PFSK-1 (cell line): ENCODE measurements around the gene SPECC1.

Source experiments
- FOXP2 ChIP-seq: optimal IDR thresholded peaks from 2 replicates; pipeline ENCODE3; 2011; ENCODE audit warnings: borderline replicate concordance, control low read depth, inconsistent platforms; ENCODE audit not compliant: insufficient read depth; ENCODE audit errors: extremely low read length, extremely low read depth
- POLR2AphosphoS5 ChIP-seq: IDR thresholded peaks from 2 replicates; pipeline ENCODE4 v1.6.1; 2012; ENCODE audit warnings: low read depth, mild to moderate bottlenecking, control low read depth, low read length, moderate library complexity
- TAF1 ChIP-seq: IDR thresholded peaks from 2 replicates; pipeline ENCODE4 v1.6.1; 2012; ENCODE audit warnings: low read length, control low read depth, borderline replicate concordance; ENCODE audit not compliant: insufficient read depth
- TF ChIP-seq, protein P1 (sequence below), 2 experiments: IDR thresholded peaks; 2 replicates each; pipeline versions ENCODE4 v1.6.1 to v1.8.0; 2011 to 2012; ENCODE audit warnings: low read depth in 2 of 2, low read length in 2 of 2, control low read depth in 1 of 2, inconsistent platforms in 1 of 2, mild to moderate bottlenecking in 1 of 2, moderate library complexity in 1 of 2; ENCODE audit not compliant: insufficient read depth in 1 of 2

DNA sequence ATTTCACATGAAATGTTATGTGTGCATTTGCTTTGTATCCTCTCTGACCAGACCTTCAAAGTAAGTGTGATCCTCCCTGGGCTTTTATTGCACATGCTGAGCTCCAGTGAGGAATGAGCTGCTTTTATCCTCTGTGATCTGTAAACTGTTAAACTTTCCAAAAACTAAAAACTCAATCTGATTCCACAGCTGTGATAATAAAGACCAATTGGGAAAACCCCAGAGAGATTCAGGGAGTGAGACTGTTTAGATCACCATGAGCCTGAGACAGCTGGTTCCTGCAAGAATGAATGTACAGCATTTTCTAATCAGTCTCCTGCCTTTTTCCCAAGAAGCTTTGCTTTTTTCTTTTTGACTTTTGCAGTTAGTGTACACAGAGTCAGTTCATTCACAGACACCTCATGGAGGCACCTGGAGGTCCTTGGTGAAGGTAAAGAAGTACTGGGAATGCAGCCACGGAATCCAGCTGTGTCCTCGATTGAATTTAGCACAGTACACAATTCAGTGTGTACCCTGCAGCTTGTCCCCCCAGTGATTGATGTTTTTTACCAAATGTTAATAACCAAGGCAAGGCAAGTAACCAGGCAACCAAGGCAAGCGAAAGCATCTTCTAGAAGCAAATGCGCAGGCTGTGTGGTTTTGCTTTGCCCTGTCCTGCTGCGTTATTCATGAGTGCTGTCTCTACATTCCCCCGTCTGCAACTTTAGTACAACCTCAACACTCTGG is 275.6 kb downstream of the SPECC1 start:
- no peak for TF ChIP-seq POLR2AphosphoS5
- TF ChIP-seq, protein P1, sequence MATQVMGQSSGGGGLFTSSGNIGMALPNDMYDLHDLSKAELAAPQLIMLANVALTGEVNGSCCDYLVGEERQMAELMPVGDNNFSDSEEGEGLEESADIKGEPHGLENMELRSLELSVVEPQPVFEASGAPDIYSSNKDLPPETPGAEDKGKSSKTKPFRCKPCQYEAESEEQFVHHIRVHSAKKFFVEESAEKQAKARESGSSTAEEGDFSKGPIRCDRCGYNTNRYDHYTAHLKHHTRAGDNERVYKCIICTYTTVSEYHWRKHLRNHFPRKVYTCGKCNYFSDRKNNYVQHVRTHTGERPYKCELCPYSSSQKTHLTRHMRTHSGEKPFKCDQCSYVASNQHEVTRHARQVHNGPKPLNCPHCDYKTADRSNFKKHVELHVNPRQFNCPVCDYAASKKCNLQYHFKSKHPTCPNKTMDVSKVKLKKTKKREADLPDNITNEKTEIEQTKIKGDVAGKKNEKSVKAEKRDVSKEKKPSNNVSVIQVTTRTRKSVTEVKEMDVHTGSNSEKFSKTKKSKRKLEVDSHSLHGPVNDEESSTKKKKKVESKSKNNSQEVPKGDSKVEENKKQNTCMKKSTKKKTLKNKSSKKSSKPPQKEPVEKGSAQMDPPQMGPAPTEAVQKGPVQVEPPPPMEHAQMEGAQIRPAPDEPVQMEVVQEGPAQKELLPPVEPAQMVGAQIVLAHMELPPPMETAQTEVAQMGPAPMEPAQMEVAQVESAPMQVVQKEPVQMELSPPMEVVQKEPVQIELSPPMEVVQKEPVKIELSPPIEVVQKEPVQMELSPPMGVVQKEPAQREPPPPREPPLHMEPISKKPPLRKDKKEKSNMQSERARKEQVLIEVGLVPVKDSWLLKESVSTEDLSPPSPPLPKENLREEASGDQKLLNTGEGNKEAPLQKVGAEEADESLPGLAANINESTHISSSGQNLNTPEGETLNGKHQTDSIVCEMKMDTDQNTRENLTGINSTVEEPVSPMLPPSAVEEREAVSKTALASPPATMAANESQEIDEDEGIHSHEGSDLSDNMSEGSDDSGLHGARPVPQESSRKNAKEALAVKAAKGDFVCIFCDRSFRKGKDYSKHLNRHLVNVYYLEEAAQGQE (IDR thresholded peaks at IDR 0.05; ENCODE audit: insufficient read depth in 1 of 2, low read depth in 2 of 2, low read length in 2 of 2): no peak
- no peak for TF ChIP-seq FOXP2
- TF ChIP-seq TAF1: no peak
